ENCODE measurements around the gene PDZRN4. TPM values are rescaled to one million over a fixed set of nuclear protein-coding genes. Genes with fewer than 3 reads are reported as not detected.

PDZRN4 gene
- polyA plus RNA-seq, 3 donors = not detected

GRCh38 chr12:41248391-41248790, 60.3 kb downstream of the PDZRN4 start:
- no peaks in the 10 kb centered on the region for H3K9me3 ChIP-seq (replicated peaks in 1 of 2; ENCODE audit: control insufficient read depth in 1 of 2, insufficient read depth in 1 of 2, low read length in 2 of 2)
- no peaks in the 10 kb centered on the region for H3K4me1 ChIP-seq (ENCODE audit: control insufficient read depth in 1 of 2, insufficient read depth in 2 of 2, low read length in 2 of 2)
- H4K20me1 ChIP-seq (ENCODE audit: insufficient read depth, low read length) = no peaks in the 10 kb centered on the region
- no peak overlapping the region for H3K27ac ChIP-seq (ENCODE audit: low read depth in 1 of 2, low read length in 2 of 2)
- H3K27ac Mint-ChIP-seq = no peak overlapping the region
- H3K27me3 ChIP-seq (ENCODE audit: control insufficient read depth in 2 of 2, insufficient read depth in 2 of 2, low read length in 2 of 2) = no peaks in the 10 kb centered on the region
- H3K9ac ChIP-seq (ENCODE audit: insufficient read depth, low read length, poor library complexity, severe bottlenecking) = no peak overlapping the region
- no peaks in the 10 kb centered on the region for H3K79me2 ChIP-seq (ENCODE audit: insufficient read depth, low read length)
- intact Hi-C loops (cut with micrococcal nuclease) = no loop called here
- no CpG with 5 or more reads among the region's 2 CpGs for WGBS (ENCODE audit: insufficient coverage)
- H3K36me3 ChIP-seq (replicated peaks in 1 of 2; ENCODE audit: control insufficient read depth in 1 of 2, insufficient read depth in 2 of 2, low read length in 2 of 2) = no peaks in the 10 kb centered on the region
- no peak overlapping the region for H3K4me3 Mint-ChIP-seq
- H2AFZ ChIP-seq (ENCODE audit: insufficient read depth, low read depth, low read length, poor library complexity, severe bottlenecking) = no peak overlapping the region
- H3K4me3 ChIP-seq (replicated peaks in 1 of 3; ENCODE audit: low read depth in 2 of 3, low read length in 3 of 3) = no peak overlapping the region
- TF ChIP-seq CTCF (IDR thresholded peaks at IDR 0.05) = no peak
- peaks cover 0 to 3% (median 0%) of the 10 kb centered on the region in 7 donors for H3K9me3 Mint-ChIP-seq
- H3K27me3 Mint-ChIP-seq (ENCODE audit: low read depth in 3 of 3) = peaks cover 0 to 1% (median 0%) of the 10 kb centered on the region in 3 donors
- no peak for DNase-seq
- no peaks in the 10 kb centered on the region for H3K4me1 Mint-ChIP-seq
- no peaks in the 10 kb centered on the region for H3K36me3 Mint-ChIP-seq
- H3K4me2 ChIP-seq (replicated peaks; ENCODE audit: extremely low read depth, low read length, poor library complexity, severe bottlenecking) = no peak overlapping the region

GRCh38 chr12:41250748-41251147, 62.6 kb downstream of the PDZRN4 start:
- WGBS (ENCODE audit: insufficient coverage) = 100% methylated on average over 1 of the region's 2 CpGs
- Histone ChIP-seq H3K4me1 (ENCODE audit: control insufficient read depth in 1 of 2, insufficient read depth in 2 of 2, low read length in 2 of 2) (no peaks in the 10 kb centered on the region), H3K9me3 (replicated peaks in 1 of 2; ENCODE audit: control insufficient read depth in 1 of 2, insufficient read depth in 1 of 2, low read length in 2 of 2) (no peaks in the 10 kb centered on the region), H3K4me2 (replicated peaks; ENCODE audit: extremely low read depth, low read length, poor library complexity, severe bottlenecking) (no peak overlapping the region), H2AFZ (ENCODE audit: insufficient read depth, low read depth, low read length, poor library complexity, severe bottlenecking) (no peak overlapping the region), H3K4me3 (replicated peaks in 1 of 3; ENCODE audit: low read depth in 2 of 3, low read length in 3 of 3) (no peak overlapping the region), H4K20me1 (ENCODE audit: insufficient read depth, low read length) (no peaks in the 10 kb centered on the region), H3K27ac (ENCODE audit: low read depth in 1 of 2, low read length in 2 of 2) (no peak overlapping the region), H3K9ac (ENCODE audit: insufficient read depth, low read length, poor library complexity, severe bottlenecking) (no peak overlapping the region), H3K36me3 (replicated peaks in 1 of 2; ENCODE audit: control insufficient read depth in 1 of 2, insufficient read depth in 2 of 2, low read length in 2 of 2) (no peaks in the 10 kb centered on the region), H3K79me2 (ENCODE audit: insufficient read depth, low read length) (no peaks in the 10 kb centered on the region), H3K27me3 (ENCODE audit: control insufficient read depth in 2 of 2, insufficient read depth in 2 of 2, low read length in 2 of 2) (no peaks in the 10 kb centered on the region)
- Mint-ChIP-seq H3K27me3 (ENCODE audit: low read depth in 3 of 3) (peaks cover 0 to under 1% (median 0%) of the 10 kb centered on the region in 3 donors), H3K27ac (no peak overlapping the region), H3K9me3 (peaks cover 0 to 4% (median 0%) of the 10 kb centered on the region in 7 donors), H3K4me1 (no peaks in the 10 kb centered on the region), H3K4me3 (no peak overlapping the region), H3K36me3 (no peaks in the 10 kb centered on the region)
- no peak for DNase-seq
- no peak for TF ChIP-seq CTCF (IDR thresholded peaks at IDR 0.05)
- intact Hi-C loops (cut with micrococcal nuclease) = no loop called here

All from CD14-positive monocyte (primary cell).